ENCODE data around the gene RBM47.
"Not testable (repeated sequence)": the region's sequence is repeated elsewhere in the genome, so short reads cannot be mapped to it uniquely, and the experiment has no call there.

RBM47 gene

GRCh38 chr4:40559585-40560465 lies 69.8 kb downstream of the RBM47 start:
- DNase-seq = no peak

- DNase-seq = no peak
These were observed 71.9 kb downstream of the RBM47 start for GRCh38 chr4:40557736-40558135.

- no peak for DNase-seq
These were observed 74.3 kb downstream of the RBM47 start for GRCh38 chr4:40555176-40555900.

GRCh38 chr4:40554641-40555040 lies 75.0 kb downstream of the RBM47 start:
- DNase-seq = not testable (repeated sequence)

GRCh38 chr4:40553995-40554394 lies 75.7 kb downstream of the RBM47 start:
- no peak for DNase-seq

- DNase-seq = no peak
These were observed 77.1 kb downstream of the RBM47 start for GRCh38 chr4:40552536-40552935.

- DNase-seq = not testable (repeated sequence)
These were observed 78.0 kb downstream of the RBM47 start for GRCh38 chr4:40551568-40552136.

GRCh38 chr4:40550948-40551462 lies 78.7 kb downstream of the RBM47 start:
- DNase-seq = no peak

GRCh38 chr4:40550196-40550595 lies 79.5 kb downstream of the RBM47 start:
- no peak for DNase-seq

GRCh38 chr4:40548256-40548655 lies 81.4 kb downstream of the RBM47 start:
- no peak for DNase-seq

- DNase-seq = no peak
These were observed 81.9 kb downstream of the RBM47 start for GRCh38 chr4:40547789-40548132.

GRCh38 chr4:40546969-40547788 lies 82.5 kb downstream of the RBM47 start:
- DNase-seq = no peak

GRCh38 chr4:40546506-40546905 lies 83.2 kb downstream of the RBM47 start:
- DNase-seq = no peak

GRCh38 chr4:40545487-40545886 lies 84.2 kb downstream of the RBM47 start:
- DNase-seq = not testable (repeated sequence)

GRCh38 chr4:40544221-40544620 lies 85.4 kb downstream of the RBM47 start:
- no peak for DNase-seq

- DNase-seq = no peak
These were observed 88.9 kb downstream of the RBM47 start for GRCh38 chr4:40540800-40541199.

GRCh38 chr4:40536032-40536431 lies 93.6 kb downstream of the RBM47 start:
- DNase-seq = no peak

- DNase-seq = no peak
These were observed 98.0 kb downstream of the RBM47 start for GRCh38 chr4:40531636-40532023.

GRCh38 chr4:40530961-40531635 lies 98.6 kb downstream of the RBM47 start:
- DNase-seq = no peak

- DNase-seq = no peak
These were observed 102.9 kb downstream of the RBM47 start for GRCh38 chr4:40526741-40527140.

- no peak for DNase-seq
These were observed 103.7 kb downstream of the RBM47 start for GRCh38 chr4:40525752-40526598.

Data from cortex of kidney (tissue), 1 donor.